GM12892 (cell line): ENCODE results near the gene CHKA.

Source experiments
- POLR2A ChIP-seq: IDR thresholded peaks from 2 replicates; pipeline ENCODE4 v1.6.1; 2011; ENCODE audit warnings: low read depth, low read length, control low read depth
- POLR2AphosphoS5 ChIP-seq: IDR thresholded peaks from 2 replicates; pipeline ENCODE4 v1.6.1; 2011; ENCODE audit warnings: low read depth, low read length, control low read depth
- TAF1 ChIP-seq: IDR thresholded peaks from 2 replicates; pipeline ENCODE4 v1.6.1; 2011; ENCODE audit warnings: low read depth, mild to moderate bottlenecking, control low read depth, low read length, borderline replicate concordance

DNA sequence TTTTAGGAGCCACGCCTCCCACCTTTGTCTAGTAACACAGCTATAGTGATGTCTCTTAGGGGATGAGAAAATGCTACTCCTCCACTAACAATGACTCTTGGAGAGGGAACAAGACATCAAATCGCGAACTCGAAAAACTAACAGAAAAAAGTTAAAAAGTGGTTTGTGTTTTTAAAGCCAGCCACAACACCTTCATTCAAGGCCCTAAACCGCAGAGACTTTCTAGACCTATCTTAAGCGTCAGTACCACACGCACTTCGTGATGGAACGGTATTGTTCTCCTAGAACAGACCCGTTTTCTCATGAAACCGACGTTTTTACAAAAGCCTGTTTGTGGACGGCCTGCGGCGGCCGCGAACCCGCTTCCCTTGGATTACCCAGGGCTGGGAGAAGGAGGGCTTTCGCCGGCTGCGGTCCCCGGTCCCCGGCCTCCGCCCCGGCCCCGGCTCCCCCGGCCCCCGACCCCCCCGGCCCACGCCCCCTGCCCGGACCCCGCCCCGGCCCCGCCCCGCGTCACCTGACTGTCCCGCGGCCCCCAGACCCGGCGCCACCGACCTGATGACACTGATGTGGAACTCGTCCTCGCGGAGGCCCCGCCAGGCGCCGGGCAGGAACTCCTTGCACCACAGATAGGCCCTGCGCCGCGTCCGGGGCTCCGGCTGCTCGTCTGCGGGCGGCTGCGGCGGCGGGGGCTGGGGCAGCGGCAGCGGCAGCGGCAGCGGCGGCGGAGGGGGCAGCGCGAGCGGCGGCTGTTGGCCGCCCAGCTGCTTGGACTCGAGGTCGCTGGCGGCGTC is 718 bp downstream of the CHKA start:
- TF ChIP-seq POLR2A: no peak
- TF ChIP-seq POLR2AphosphoS5: no peak
- TF ChIP-seq TAF1: no peak
